HG03575 (cell line): ENCODE measurements around the gene YTHDF2.
"Not testable (repeated sequence)": the region's sequence is repeated elsewhere in the genome, so short reads cannot be mapped to it uniquely, and the experiment has no call there.

Source experiments
- ATAC-seq: cut with Tn5 transposase; IDR thresholded peaks from one replicate; pipeline ENCODE4 v1.9.1; 2021; ENCODE audit not compliant: unreplicated experiment, insufficient number of reproducible peaks, low FRiP score; ENCODE audit errors: extremely low read depth

YTHDF2 gene

GRCh38 chr1:28791929-28792328 lies 55.2 kb downstream of the YTHDF2 start:
- not testable (repeated sequence) for ATAC-seq

GRCh38 chr1:28792644-28793121 lies 55.9 kb downstream of the YTHDF2 start:
- ATAC-seq = no peak

- ATAC-seq = not testable (repeated sequence)
Observed at GRCh38 chr1:28794582-28794981, 57.8 kb downstream of the YTHDF2 start.

GRCh38 chr1:28796352-28797211 lies 59.8 kb downstream of the YTHDF2 start:
- ATAC-seq = no peak

- no peak for ATAC-seq
Observed at GRCh38 chr1:28800324-28800723, 63.6 kb downstream of the YTHDF2 start.

DNA sequence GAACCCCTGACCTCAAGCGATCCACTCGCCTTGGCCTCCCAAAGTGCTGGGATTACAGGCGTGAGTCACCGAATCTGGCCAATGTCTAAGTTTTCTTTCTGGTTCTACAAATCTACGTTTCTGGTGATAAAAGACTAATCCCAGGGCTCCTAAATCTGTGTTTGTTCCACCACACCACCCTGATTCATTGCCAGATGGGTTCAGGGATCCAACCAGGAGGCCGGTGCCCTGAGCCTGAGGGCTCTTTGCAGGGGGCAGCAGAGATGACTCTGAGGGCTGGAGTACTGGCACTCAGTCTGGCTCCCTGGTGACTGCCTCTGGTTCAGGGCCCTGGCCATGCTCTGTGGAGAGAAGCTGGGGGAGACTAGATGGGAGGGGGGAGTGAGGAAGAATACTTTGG lies 64.7 kb downstream of the YTHDF2 start:
- ATAC-seq = no peak

- ATAC-seq = no peak
Observed at GRCh38 chr1:28803051-28803450, 66.3 kb downstream of the YTHDF2 start.

- ATAC-seq = no peak
Observed at GRCh38 chr1:28803662-28804061, 66.9 kb downstream of the YTHDF2 start.

GRCh38 chr1:28804071-28804470 lies 67.3 kb downstream of the YTHDF2 start:
- ATAC-seq = no peak

GRCh38 chr1:28807046-28807445 lies 70.3 kb downstream of the YTHDF2 start:
- ATAC-seq = no peak

GRCh38 chr1:28807986-28808385 lies 71.2 kb downstream of the YTHDF2 start:
- ATAC-seq = no peak

- ATAC-seq = no peak
Observed at GRCh38 chr1:28811369-28811765, 74.6 kb downstream of the YTHDF2 start.

DNA sequence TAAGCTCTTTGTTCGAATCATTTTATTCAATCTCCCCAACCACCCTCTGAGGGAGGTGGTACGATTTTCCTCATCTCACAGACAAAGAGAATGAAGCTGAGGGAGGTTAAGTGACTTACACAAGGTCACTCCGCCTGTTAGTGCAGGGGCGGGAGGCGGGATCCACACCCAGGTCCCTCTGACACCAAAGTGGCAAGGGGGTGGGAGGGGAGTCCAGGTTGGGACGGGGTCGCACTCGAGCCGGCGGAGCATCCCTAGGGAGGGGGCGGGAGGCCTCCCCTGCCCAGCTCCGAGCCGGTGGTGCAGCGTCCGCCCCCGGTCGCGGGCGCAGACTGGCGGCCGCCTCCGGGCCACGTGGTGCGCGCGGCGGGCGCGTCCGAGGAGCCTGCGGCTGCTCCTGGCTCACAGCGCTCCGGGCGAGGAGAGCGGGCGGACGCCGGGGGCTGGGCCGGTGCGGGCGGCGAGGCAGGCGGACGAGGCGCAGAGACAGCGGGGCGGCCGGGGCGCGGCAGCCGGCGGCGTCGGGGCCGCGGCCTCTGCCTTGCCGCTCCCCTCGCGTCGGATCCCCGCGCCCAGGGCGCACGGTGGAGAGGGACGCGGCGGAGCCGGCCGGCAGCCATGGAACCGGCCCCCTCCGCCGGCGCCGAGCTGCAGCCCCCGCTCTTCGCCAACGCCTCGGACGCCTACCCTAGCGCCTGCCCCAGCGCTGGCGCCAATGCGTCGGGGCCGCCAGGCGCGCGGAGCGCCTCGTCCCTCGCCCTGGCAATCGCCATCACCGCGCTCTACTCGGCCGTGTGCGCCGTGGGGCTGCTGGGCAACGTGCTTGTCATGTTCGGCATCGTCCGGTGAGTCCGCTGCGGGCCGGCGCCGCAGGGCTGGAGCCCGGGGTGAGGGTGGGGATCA lies 75.3 kb downstream of the YTHDF2 start, which contains the start of gene OPRD1:
Gene OPRD1, plus strand, starts transcription at position 405 of the 903 bp plus-strand sequence. Its CDS starts 214 bp downstream, at position 619.
- no peak for ATAC-seq

- ATAC-seq = no peak
Observed at GRCh38 chr1:28812669-28813468, 76.1 kb downstream of the YTHDF2 start.

- no peak for ATAC-seq
Observed at GRCh38 chr1:28813931-28814465, 77.3 kb downstream of the YTHDF2 start.

DNA sequence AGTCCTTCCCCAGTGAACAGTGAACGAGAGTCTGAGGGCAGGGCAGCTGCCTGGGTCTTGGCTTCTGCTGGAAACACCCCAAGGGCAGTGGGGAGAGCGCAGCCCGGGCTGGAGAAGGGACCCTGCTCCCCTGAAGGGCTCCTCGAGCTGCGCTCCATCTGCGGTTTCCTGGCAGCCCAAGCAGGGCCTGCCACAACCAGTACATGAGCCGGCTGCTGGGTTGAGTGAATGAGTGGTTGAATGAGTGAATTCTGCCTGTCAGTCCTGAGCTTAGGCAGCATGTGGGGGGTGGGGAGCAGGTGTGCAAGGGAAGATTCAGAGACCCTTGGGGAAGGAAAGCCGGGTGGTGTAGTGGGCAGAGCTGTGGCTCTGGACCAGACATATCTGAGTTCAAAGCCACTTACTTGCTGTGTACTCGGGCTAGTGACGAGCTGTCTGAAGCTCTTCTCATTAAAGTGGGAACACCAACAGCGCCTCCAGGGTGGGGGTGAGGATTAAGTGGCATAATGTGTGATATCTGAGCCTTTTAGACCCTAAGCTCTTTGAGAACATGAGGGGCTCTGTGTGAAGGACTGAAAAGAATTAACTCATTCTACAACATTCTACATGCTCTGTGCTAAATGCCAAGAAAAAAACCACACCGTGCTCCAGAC lies 78.9 kb downstream of the YTHDF2 start:
- no peak for ATAC-seq

GRCh38 chr1:28817133-28817532 lies 80.4 kb downstream of the YTHDF2 start:
- ATAC-seq = no peak

DNA sequence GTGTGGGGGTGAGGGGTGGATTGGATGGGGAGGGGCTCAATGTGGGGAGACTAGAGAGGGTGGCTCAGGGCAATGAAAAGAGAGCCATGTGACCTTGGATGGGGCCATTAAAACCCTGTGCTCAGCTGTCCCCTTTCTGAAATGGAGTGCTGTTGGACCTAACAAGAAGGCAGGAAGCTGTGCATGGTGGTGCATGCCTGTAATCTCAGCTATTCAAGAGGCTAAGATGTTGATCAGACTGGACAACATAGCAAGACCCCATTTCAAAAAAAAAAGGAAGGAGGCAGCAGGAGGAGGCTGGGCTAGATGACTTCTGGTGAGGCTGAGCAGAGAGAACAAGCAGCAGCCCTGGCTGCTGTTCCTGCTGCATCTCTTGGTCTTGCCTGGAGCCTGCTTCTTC lies 82.3 kb downstream of the YTHDF2 start:
- ATAC-seq = no peak
